Activated CD4-positive, alpha-beta T cell treated with anti-CD3 and anti-CD28 coated beads, Interleukin-10, Interleukin-2, amounts not matched to agents 100 ng/mL and 50 ng/mL, durations not matched to agents 16 hours and 8 hours (primary cell): Measurements from ENCODE around the gene ARID1A.
A peak's percentile ranks its signal among the peaks of the same experiment; 100 is the strongest.
"Not testable (repeated sequence)": the region's sequence is repeated elsewhere in the genome, so short reads cannot be mapped to it uniquely, and the experiment has no call there.

Experiments used
- DNase-seq: peaks from one replicate; pipeline ENCODE4 v3.0.0-alpha.2; 2020

The ARID1A gene

GRCh38 chr1:26788836-26789611, 93.2 kb downstream of the ARID1A start:
- peak; percentile 94 for DNase-seq

- DNase-seq, result no peak
Measured at GRCh38 chr1:26789612-26789865, 93.7 kb downstream of the ARID1A start.

- peak; percentile 80 for DNase-seq
Measured at GRCh38 chr1:26789931-26790330, 94.1 kb downstream of the ARID1A start.

DNA sequence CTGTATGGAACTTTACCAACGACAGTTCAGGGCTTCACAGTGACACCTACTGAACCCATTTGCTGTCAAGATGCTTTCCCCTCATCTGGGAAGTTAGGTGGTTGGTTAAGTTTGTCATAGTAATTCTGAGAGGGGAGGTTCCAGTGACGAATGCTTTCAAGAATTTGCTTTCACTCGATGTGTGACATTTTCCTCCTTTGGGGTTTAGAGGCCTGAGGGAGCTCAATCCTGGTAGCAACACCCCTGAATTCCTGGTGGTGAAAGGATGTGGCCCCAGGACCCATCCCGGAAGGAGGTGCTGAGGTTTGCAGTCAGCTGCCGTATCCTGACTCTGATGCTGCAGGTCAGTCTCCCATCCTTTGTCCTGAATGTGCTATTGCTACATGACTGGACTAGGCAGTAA, 94.7 kb downstream of the ARID1A start:
- DNase-seq, result peak; percentile 90

GRCh38 chr1:26791148-26791547, 95.3 kb downstream of the ARID1A start:
- DNase-seq, result no peak

DNA sequence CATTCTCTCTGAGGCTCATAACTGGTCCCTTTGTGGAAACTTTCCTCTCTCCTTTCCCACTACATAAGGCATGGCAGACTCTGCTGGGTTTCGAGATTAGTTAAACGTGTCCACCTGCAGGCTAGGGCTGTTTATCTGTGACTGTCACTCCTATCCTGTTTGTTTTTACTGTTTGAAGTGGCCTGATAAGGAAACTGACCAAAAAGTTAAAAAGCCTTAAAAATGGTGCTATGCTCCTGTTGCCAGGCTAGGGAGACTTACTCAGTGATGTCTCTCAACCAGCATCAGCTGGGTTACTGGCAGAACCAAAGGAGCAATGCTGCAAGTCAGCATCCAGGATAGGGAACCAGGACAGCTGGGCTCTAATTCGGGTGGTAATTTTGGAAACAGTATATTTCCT, 95.8 kb downstream of the ARID1A start:
- no peak for DNase-seq

DNA sequence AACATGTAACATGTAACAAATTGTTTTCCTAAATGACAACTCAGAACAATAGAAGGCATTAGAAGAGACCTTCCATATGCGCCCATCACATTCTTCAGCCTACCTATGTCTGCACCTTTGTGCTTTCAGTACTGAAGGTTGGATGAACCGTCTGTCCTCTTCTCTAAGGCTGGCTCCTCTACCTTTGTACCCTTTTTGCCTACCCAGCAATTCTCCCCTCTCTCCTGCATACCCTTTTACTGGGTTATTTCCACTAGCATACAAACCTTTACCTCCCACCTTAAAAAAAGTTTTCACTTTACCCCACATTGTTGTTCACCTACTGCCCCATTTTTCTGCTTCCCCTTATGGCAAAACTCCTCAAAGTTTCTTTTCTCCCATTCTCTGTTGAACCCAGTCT, 97.1 kb downstream of the ARID1A start:
- no peak for DNase-seq

GRCh38 chr1:26794391-26794790, 98.6 kb downstream of the ARID1A start:
- no peak for DNase-seq

DNA sequence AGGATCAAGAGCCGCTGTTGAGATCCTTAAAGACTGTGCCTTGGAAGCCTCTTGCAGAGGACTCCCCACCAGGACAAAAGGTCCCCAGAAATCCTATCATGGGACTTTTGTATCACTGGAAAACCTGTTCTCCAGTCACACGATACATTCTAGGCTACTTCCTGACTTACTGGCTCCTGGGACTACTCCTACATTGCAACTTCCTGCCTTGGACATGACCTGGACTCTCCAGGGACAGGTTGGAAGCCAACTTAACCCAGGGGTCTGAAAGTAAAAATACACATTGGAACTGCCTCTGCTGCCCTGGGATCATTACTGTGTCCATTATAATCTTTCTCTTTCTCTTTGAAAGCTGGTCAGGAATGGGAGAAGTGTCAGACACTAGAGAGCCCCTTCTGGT, 101.8 kb downstream of the ARID1A start:
- DNase-seq, result no peak

DNA sequence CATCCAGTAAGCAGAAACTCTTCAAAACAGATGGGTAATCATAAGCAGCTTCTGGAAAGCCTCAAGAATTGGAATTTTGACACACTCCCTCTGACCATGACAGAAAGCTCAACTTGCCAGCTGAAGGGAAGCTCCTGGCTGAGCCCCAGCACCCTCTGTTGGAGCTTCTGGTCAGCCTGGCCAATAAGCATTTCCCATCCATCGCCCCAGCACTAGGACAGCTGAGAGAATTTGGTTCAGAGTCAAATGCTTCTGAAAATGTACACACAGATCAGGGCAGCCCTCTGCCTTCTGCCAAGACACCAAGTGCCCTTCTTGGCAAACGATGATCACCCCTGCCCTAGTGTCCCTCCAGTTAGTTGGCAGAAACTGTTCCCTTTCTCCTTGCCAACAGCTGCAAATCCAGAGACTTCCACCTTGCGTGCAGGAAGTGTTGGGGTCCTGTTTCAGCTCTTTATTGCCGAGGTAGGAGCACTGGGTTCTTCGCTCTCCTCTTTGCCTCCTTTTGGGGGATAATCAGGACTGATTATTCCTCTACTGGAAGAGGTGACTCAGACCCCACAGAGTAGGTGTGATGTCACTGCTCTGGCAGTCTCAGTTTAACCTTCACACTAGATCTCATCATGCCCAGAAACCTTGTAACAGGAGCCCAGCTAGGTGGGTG, 103.8 kb downstream of the ARID1A start:
- DNase-seq, result peak; percentile 50

DNA sequence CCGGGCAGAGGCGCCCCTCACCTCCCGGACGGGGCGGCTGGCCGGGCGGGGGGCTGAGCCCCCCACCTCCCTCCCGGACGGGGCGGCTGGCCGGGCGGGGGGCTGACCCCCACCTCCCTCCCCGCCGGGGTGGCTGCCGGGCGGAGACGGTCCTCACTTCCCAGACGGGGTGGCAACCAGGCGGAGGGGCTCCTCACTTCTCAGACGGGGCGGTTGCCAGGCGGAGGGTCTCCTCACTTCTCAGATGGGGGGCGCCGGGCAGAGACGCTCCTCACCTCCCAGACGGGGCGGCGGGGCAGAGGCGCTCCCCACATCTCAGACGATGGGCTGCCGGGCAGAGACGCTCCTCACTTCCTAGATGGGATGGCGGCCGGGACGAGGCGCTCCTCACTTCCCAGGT, 108.1 kb downstream of the ARID1A start:
- DNase-seq, result not testable (repeated sequence)

GRCh38 chr1:26810105-26810504, 114.3 kb downstream of the ARID1A start:
- DNase-seq, result peak; percentile 83

- peak; percentile 61 for DNase-seq
Measured at GRCh38 chr1:26811057-26811456, 115.2 kb downstream of the ARID1A start.

DNA sequence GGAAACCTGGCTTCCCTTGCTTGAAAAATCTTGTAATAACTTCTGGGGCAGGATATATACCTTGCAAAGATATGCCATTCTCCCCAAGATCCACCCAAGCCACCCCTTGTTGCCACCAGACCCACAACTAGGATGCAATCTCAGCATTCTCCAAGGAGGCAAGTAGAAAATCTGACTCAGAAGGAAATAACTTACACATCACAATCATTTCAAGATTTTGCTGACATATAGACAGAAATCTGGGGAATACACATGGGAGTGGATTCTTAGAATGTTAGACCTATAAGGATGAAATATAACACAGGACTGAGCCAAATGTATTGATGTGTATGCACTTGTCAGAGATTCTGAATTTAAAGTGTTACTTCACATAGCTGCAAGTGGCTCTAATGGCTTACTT, 115.9 kb downstream of the ARID1A start:
- DNase-seq, result peak; percentile 77

- DNase-seq, result no peak
Measured at GRCh38 chr1:26814377-26814776, 118.6 kb downstream of the ARID1A start.

- DNase-seq, result no peak
Measured at GRCh38 chr1:26814893-26815292, 119.1 kb downstream of the ARID1A start.

GRCh38 chr1:26820784-26821269, 125.0 kb downstream of the ARID1A start:
- DNase-seq, result peak; percentile 26

DNA sequence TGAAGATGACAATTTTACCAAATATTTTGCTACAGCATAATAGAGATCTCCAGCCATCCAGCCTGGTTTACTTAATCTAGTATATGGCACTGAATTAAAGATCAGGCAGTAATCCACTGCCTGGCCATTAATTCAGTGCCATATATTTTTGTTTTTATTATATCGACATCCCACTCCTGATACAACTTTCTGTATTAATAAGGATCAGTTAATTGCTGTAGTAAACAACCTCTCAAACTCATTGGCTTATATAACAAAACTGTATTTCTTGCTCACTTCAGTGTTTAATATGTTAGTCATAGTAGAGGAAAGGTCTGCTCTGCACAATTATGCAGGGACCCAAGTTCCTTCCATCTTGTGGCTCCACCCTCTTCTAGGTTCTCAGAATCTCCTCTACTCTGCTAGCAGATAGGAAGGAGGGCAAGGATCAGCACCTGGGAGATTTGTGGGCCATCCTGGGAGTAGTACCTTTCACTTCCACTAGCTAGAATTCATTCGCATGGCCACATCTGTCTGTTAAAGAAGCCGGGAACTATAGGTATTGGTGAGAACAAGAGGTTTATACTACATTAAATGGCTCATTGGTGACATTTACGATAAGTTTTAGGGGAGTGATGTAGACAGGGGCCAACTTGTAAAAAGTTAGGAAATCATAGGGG, 127.1 kb downstream of the ARID1A start:
- no peak for DNase-seq

- DNase-seq, result no peak
Measured at GRCh38 chr1:26824731-26825130, 128.9 kb downstream of the ARID1A start.

DNA sequence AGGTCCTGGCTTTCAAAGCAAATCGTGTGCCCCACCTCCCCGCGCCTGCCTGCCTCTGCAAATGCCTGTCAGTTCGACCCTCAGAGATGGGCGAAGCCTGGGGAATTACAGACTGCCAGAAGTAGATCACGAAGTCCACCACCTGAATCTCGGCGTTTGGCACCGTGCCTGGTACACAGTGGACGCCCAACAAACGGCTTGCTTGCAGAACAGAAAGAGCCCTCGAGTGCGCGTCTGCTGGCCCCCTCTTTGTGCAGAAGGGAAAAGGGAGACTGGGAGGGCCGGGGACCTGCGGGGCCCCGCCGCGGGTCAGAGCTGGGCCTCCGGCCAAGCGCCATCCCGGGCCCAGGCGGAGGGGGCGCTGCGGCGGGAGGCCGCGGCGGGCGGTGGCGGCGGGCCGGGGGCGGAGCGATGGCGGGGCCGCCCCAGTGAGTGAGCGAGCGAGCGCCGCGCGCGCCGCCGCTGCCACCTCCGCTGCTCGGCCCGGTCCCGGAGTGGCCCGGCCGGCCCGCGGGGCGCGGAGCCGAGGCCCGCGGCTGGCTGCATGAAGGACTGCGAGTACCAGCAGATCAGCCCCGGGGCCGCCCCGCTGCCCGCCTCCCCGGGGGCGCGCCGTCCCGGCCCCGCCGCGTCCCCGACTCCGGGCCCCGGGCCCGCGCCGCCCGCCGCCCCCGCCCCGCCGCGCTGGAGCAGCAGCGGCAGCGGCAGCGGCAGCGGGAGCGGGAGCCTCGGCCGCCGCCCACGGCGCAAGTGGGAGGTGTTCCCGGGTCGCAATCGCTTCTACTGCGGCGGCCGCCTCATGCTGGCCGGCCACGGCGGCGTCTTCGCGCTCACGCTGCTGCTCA, 130.7 kb downstream of the ARID1A start, which contains the start of gene ZDHHC18:
TSS of gene ZDHHC18 (plus strand) at position 428 of the 845 bp plus-strand sequence. CDS start at position 545, 117 bp downstream.
- peak; percentile 80 for DNase-seq

- no peak for DNase-seq
Measured at GRCh38 chr1:26827106-26827604, 131.3 kb downstream of the ARID1A start.

DNA sequence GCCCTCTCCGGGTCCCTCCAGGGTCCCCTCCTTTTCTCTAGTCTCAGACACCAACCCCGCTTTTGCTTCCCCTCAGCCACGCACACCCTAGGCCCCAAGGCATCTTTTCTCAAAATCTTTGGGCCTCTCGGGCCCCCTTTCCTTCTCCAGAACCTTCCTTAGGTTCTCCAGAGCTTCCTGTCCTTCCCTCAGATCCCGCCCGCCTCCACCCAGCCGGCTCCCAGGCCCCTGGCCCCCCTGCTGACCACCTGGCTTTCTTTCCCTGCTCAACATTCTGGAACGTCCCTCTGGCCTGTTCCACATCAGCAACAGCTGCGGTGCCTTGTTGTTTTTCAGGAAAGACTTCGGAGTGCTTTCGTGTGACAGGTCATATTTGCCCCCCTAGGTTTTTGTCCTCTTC, 131.8 kb downstream of the ARID1A start:
- no peak for DNase-seq
